ENCODE measurements around the gene SUSD3.
"Not testable (repeated sequence)": the region's sequence is repeated elsewhere in the genome, so short reads cannot be mapped to it uniquely, and the experiment has no call there.

Gene SUSD3

DNA sequence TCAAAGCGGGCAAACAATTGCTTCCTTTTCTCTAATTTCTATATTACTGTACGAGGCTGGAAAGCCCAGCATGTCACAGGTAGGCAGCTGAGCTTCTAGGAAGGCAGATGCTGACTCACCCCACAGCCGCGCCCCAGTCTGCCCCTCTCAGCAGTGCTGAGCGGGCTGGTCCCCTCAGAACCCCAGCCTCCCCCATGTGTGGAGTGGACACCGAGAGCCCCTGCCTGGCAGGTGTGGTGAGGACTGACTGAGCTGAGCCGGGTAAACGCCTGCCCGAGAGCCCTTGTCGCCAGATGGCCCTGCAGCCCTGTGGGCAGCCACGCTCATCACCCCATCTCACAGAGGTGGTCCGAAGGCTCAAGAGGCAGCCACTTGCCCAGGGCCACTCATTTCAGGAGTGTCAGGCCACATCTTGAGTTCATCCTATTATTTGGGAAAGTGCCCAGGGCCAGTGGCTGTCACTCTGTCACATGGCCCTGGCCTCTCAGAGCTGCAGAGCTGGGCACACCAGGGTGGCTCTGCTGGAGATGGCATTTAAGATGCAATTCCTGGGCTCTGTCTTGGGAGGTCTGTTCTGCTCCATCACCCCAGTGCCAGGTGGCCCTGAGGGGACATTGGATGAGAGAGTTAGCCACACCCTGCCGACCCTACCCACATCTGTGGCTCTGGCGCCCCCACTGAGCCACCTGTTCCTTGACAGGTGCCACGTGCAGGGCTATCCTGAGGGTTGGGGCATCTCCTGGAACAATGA lies 50.0 kb downstream of the SUSD3 start:
- DNase-seq (ENCODE audit: extremely low read depth in 1 of 2, low read depth in 1 of 2): no peak

DNA sequence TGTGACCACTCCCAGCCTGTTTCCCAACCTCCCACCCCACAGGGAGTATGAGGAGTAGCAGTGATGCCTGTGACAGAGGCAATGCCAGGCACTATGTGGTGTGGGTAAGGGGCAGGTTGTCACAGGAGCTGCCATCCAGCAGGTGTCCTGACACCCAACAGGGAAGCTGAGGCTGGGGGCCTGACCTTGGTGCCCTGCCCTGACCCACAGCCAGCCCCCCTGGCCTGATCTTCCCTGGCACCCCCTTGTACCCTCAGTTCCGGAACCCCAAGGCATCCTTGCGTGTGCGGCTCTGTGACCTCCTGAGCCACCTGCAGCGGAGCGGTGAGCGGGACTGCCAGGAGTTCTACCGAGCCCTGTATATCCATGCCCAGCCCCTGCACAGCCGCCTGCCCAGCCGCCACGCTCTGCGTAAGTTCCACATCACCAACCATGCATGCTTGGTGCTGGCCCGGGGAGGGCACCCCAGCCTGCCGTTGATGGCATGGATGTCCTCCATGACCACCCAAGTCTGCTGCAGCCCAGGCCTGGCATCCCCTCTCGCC lies 51.9 kb downstream of the SUSD3 start:
- no peak for DNase-seq (ENCODE audit: extremely low read depth in 1 of 2, low read depth in 1 of 2)

- DNase-seq (ENCODE audit: extremely low read depth in 1 of 2, low read depth in 1 of 2): no peak
These were observed 52.5 kb downstream of the SUSD3 start for GRCh38 chr9:93111001-93111370.

- no peak for DNase-seq (ENCODE audit: extremely low read depth in 1 of 2, low read depth in 1 of 2)
These were observed 53.0 kb downstream of the SUSD3 start for GRCh38 chr9:93111371-93112115.

DNA sequence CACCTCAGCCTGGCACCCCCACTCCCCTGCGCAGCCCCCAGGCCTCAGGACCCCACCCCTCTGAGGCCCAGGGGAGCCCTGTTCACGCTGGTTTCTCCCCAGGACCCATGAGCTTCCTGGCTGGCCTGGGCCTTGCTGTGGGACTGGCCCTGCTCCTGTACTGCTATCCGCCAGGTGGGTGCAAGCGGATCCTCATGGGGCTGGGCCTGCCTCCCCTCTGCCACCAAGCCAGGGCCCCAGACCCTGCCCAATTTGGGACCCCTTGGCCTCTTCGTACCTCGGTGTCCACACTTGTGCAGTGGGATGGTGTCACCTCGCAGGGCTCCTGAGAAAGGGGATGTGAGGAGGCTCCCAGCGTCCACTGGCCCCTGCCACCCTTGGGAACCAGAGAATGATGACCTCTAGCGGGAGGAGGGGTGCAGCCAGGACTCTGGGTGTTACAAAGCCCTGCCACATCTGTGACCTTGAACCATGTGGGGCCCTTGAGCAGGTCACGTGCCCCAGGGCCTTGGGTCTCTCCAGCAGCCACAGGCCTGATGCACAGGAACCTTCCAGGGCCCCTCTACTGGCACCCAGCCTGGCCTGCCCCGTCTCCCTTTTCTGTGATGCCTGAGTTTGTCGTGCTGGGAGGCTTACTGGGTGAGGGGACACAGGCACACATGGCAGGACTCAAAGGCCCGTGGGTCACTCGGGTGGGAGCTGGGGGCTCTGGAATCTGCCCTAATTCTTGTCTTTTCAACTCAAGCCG lies 53.8 kb downstream of the SUSD3 start:
- DNase-seq (ENCODE audit: extremely low read depth in 1 of 2, low read depth in 1 of 2): no peak

DNA sequence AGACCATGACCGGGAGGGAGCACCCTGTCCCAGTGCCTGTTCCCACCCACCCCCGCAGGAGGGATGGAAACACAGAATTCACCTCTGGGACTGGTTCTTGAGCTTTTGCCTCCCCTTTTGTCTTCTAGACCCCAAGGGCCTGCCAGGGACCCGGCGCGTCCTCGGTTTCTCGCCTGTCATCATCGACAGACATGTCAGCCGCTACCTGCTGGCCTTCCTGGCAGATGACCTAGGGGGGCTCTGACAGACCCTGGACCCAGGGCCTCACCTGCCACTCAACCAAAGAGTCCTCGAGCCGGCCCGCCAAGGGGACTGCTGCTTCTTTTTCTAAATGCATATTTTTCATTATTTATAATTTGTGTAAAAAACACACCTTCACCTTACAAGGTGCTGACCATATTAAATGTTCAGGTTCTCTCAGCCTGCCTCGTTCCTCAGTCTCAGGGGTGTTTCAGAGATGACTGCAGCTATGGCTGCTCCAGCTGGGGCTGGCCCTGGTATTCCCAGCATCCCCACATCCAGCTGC lies 54.4 kb downstream of the SUSD3 start:
- no peak for DNase-seq (ENCODE audit: extremely low read depth in 1 of 2, low read depth in 1 of 2)

- DNase-seq (ENCODE audit: extremely low read depth in 1 of 2, low read depth in 1 of 2): no peak
These were observed 55.9 kb downstream of the SUSD3 start for GRCh38 chr9:93114169-93114983.

- DNase-seq (ENCODE audit: extremely low read depth in 1 of 2, low read depth in 1 of 2): no peak
These were observed 56.5 kb downstream of the SUSD3 start for GRCh38 chr9:93114984-93115335.

DNA sequence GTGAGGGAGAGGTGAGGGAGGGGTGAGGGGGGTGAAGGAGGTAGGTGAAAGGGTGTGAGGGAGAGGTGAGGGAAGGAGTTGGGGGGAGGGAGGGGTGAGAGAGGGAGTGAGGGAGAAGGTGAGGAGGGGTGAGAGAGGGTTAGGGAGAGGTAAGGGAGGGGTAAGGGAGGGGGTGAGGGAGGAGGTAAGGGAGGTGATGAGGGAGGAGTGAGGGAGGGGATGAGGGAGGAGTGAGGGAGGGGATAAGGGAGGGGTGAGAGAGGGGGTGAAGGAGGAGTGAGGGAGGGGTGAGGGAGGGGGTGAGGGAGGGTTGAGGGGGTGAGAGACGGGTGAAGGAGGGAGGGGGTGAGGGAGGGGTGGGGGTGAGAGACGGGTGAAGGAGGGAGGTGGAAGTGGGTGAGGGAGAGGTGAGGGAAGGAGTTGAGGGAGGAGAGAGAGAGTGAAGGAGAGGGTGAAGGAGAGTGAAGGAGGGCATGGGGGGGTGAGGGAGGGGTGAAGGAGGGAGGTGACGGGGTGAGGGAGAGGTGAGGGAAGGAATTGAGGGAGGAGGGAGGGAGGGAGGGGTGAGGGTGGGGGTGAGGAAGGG lies 57.1 kb downstream of the SUSD3 start:
- DNase-seq (ENCODE audit: extremely low read depth in 1 of 2, low read depth in 1 of 2): no peak

DNA sequence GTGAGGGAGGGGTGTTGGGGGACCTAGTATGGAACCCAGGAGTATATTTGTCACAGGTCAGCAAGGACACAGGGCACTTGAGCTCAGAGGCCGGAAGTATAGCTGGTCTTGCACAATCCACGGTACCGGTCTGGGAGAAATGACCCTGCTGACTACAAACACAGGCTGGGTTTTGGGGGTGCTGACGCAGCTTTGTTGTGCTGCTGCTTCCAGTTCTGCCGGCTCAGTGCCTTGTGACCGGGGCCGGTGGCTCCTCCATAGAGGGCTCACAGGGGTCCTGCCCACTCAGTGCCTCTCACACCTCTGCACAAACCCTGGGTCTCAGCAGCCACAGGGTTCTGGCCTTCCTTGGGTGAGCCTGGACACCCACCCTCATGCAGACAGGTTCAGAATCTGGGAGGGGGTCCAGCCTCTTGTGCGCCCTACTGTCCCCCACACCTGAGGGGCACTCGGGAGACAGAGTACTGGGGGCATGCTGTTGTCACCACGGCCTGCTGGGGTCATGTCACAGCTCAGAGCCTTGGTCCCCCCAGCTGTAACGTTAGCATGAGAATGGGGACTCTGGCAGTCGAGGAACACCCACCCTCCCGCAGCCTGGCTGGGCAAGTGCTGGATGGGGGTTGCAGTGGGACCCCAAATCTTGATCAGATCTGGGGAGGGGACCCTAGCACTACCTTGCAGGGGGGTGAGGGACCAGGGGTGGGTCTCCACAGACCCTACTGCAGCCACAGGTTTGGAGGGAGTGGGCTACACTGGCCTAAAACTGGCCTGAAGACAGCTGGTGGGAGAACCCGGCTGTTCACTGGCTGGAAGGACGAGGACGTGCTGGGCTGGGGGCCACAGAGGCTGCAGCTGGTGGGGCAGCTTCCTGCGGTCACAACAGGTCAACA lies 57.8 kb downstream of the SUSD3 start:
- no peak for DNase-seq (ENCODE audit: extremely low read depth in 1 of 2, low read depth in 1 of 2)

DNA sequence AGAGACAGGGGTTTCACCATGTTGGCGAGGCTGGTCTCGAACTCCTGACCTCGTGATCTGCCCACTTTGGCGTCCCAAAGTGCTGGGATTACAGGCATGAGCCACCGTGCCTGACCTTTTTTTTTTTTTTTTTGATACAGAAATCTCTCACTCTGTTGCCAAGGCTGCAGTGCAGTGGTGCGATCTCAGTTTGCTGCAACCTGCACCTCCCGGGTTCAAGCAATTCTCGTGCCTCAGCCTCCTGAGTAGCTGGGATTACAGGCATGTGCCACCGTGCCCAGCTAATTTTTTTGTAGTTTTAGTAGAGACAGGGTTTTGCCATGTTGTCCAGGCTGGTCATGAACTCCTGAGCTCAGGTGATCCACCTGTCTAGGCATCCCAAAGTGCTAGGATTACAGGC lies 59.0 kb downstream of the SUSD3 start:
- not testable (repeated sequence) for DNase-seq (ENCODE audit: extremely low read depth in 1 of 2, low read depth in 1 of 2)

DNA sequence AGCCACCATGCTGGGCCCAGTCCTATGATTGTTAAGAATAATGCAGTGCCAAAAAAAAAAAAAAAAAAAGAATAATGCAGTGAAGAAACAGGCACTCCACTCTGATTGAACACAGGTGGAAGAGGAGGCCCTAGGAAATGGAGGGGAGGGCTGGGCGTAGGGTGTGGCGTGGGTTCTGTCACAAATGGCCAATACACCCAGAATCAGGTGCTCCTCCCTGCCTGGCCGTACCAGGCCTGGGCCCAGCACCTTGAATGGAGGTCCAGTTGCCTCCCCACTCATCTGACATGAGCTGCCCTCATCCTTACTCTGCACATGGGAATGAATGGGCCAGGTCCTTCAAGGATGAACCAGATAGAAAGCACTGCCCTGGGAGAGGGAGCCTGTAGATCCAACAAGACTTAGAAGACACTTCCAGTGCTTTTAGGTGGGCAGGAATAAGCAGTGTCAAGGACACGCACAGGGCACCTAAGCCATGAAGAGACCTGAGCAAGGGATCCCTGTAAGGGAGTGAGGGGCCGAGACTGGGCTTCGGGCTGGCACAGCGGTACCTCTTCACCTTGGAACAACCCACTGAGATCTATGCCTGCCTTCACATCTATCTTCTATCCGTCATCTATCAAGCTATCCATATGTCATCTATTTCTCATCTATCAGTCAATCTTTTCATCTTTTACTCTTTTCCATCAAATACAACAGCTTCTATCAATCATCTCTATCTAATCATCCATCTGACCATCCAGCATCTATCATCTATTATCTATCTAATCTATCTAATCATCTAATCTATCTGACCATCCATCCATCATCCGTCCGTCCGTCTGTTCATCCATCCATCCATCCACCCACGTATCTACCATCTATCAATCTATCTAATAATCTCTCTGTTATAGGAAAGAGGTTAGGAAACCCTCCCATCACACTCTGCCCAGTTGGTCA lies 59.7 kb downstream of the SUSD3 start:
- no peak for DNase-seq (ENCODE audit: extremely low read depth in 1 of 2, low read depth in 1 of 2)

GRCh38 chr9:93118863-93119702 lies 60.6 kb downstream of the SUSD3 start:
- no peak for DNase-seq (ENCODE audit: extremely low read depth in 1 of 2, low read depth in 1 of 2)

DNA sequence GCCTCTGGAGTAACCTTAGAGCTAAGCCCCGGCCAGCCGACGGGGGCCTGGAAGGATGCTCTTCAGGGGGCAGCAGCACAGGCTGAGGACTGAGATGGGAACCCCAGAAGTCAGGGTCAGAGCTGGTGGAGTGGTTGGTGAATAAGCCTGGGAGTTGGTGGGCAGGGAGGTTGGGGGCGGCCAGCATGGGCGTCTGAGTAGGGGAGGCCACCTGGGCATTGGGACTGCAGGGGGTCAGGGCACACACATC lies 61.1 kb downstream of the SUSD3 start:
- DNase-seq (ENCODE audit: extremely low read depth in 1 of 2, low read depth in 1 of 2): no peak

- DNase-seq (ENCODE audit: extremely low read depth in 1 of 2, low read depth in 1 of 2): no peak
These were observed 61.7 kb downstream of the SUSD3 start for GRCh38 chr9:93119953-93120845.

DNA sequence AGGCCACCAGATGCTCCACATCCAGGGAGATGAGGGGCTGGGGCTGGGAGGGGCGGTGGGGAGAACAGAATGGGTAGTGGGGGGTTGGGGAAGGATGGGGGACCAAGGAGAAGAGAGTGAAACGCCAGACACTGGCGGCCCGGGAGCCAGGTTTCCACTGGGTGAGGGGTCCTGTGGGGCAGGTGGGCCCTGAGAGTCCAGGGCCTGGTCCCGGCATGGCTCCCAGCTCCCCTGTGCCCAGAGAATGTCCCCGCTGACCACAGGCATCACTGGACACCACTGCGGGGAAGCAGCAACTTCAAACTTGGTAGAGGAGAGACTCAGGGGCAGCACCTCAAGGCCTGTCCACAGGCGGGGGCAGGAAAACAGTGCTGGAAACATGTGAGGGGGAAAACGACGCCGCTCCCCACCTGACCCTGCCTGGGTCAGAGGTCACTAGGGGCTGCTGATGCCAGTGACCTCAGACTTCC lies 62.4 kb downstream of the SUSD3 start:
- DNase-seq (ENCODE audit: extremely low read depth in 1 of 2, low read depth in 1 of 2): no peak

Measured in activated CD8-positive, alpha-beta memory T cell treated with anti-CD3 and anti-CD28 coated beads for 1 hour (primary cell).